Measurements from ENCODE around the gene UVSSA.

GRCh38 chr4:1379801-1380331 lies 32.9 kb downstream of the UVSSA start:
- TF ChIP-seq CTCF (IDR thresholded peaks at IDR 0.05) = no peak
- TF ChIP-seq EZH2 (IDR thresholded peaks at IDR 0.05; ENCODE audit: borderline replicate concordance, insufficient read depth, low read depth, low read length, poor library complexity, severe bottlenecking) = no peak

Measured in B cell (primary cell).